A549 (cell line): ENCODE data around the gene SH3RF1. TPM values are rescaled to one million over a fixed set of nuclear protein-coding genes. Genes with fewer than 3 reads are reported as not detected.

Source experiments
- ATAC-seq, 2 experiments: fragments of 200-7000 bp in 1 of 2; fragments of >200 bp in 1 of 2; cut with Nextera tagmentation in 1 of 2; cut with Tn5 transposase in 1 of 2; 3 replicates each; pipeline versions ENCODE4 v1.8.0 to v1.9.1; 2018 to 2020; ENCODE audit warnings: mild to moderate bottlenecking in 1 of 2, moderate library complexity in 1 of 2
- CTCF ChIA-PET: fragments of 300-600 bp; sonication (Branson Sonifier 250); formaldehyde crosslinking; extraction: SDS; loops from one replicate; lab custom pipeline; 2021; ENCODE audit warnings: antibody characterized with exemption, inconsistent platforms; lab: Yijun Ruan, JAX
- POLR2A ChIA-PET: fragments of 350-600 bp; formaldehyde crosslinking; extraction: SDS; loops from one replicate; lab custom pipeline; 2021; ENCODE audit warnings: antibody characterized with exemption, inconsistent platforms; lab: Yijun Ruan, JAX
- DNase-seq, 2 experiments: peaks; one replicate each; pipeline versions ENCODE4 v3.0.0 to v3.0.0-alpha.2; 2011 to 2016; ENCODE audit warnings: low read depth in 1 of 2, low spot score in 1 of 2
- FAIRE-seq: peaks from 2 replicates; lab custom pipeline; 2011; peaks lifted over from hg19 to GRCh38; lab: Jason Lieb, UNC
- H3K27ac ChIP-seq, 2 experiments: fragments of >200 bp; sonication (Bioruptor Twin); formaldehyde crosslinking; 3 replicates each; pipeline ENCODE4 v1.5.1; 2016 to 2017
- H3K4me1 ChIP-seq: fragments of >200 bp; sonication (Bioruptor Twin); formaldehyde crosslinking; 3 replicates; pipeline ENCODE4 v1.6.1; 2016
- H3K4me2 ChIP-seq: fragments of >200 bp; sonication (Bioruptor Twin); formaldehyde crosslinking; 3 replicates; pipeline ENCODE4 v1.6.1; 2016
- H3K4me3 ChIP-seq: fragments of >200 bp; sonication (Bioruptor Twin); formaldehyde crosslinking; 3 replicates; pipeline ENCODE4 v1.5.1; 2016
- H3K9me3 ChIP-seq: fragments of >200 bp; sonication (Bioruptor Twin); formaldehyde crosslinking; 3 replicates; pipeline ENCODE4 v1.6.1; 2016
- BHLHE40 ChIP-seq: IDR thresholded peaks from 2 replicates; pipeline ENCODE4 v1.6.1; 2012; ENCODE audit warnings: low read depth, low read length, inconsistent platforms
- E2F6 ChIP-seq: IDR thresholded peaks from 2 replicates; pipeline ENCODE4 v1.6.1; 2012; ENCODE audit warnings: low read depth, borderline replicate concordance
- EHF ChIP-seq: fragments of 250-450 bp; sonication (Bioruptor Pico); IDR thresholded peaks from 2 replicates; pipeline ENCODE4 v1.5.0; 2020; ENCODE audit warnings: mild to moderate bottlenecking
- FOSL2 ChIP-seq, 2 experiments: fragments of 450-650 bp in 1 of 2; fragments of >200 bp in 1 of 2; sonication (Bioruptor Twin) in 1 of 2; formaldehyde crosslinking; IDR thresholded peaks; 2 replicates each; pipeline versions ENCODE4 v1.5.0 to v1.6.1; 2016 to 2020; ENCODE audit warnings: mild to moderate bottlenecking in 1 of 2, moderate library complexity in 1 of 2
- FOXS1 ChIP-seq: fragments of 250-450 bp; sonication (Bioruptor Pico); IDR thresholded peaks from 2 replicates; pipeline ENCODE4 v1.5.0; 2020; ENCODE audit warnings: mild to moderate bottlenecking, moderate library complexity
- HDAC2 ChIP-seq: fragments of 200-600 bp; sonication (generic); IDR thresholded peaks from 2 replicates; pipeline ENCODE4 v1.6.1; 2016
- HES2 ChIP-seq: fragments of >200 bp; sonication (Bioruptor Twin); formaldehyde crosslinking; IDR thresholded peaks from 2 replicates; pipeline ENCODE4 v1.6.1; 2016
- HOXA7 ChIP-seq: fragments of 250-450 bp; sonication (Bioruptor Pico); IDR thresholded peaks from 2 replicates; pipeline ENCODE4 v1.5.0; 2020; ENCODE audit warnings: mild to moderate bottlenecking, moderate library complexity
- HOXB13 ChIP-seq: fragments of 250-450 bp; sonication (Bioruptor Pico); IDR thresholded peaks from 2 replicates; pipeline ENCODE4 v1.5.0; 2020; ENCODE audit warnings: low read depth, mild to moderate bottlenecking, moderate library complexity
- KDM1A ChIP-seq: fragments of 200-600 bp; sonication (generic); IDR thresholded peaks from 2 replicates; pipeline ENCODE4 v1.6.1; 2016; ENCODE audit warnings: low read depth, mild to moderate bottlenecking
- MAFK ChIP-seq: fragments of 450-650 bp; IDR thresholded peaks from 2 replicates; pipeline ENCODE4 v1.6.1; 2014; ENCODE audit not compliant: partially characterized antibody
- MAX ChIP-seq: IDR thresholded peaks from 2 replicates; pipeline ENCODE4 v1.6.1; 2012
- PBX3 ChIP-seq: IDR thresholded peaks from 2 replicates; pipeline ENCODE4 v1.6.1; 2012
- POLR2AphosphoS2 ChIP-seq: conservative IDR thresholded peaks from 2 replicates; pipeline ENCODE4 v1.6.1; 2012; ENCODE audit warnings: low read length, improper control_type of control experiment, inconsistent platforms
- RARB ChIP-seq: fragments of 250-450 bp; sonication (Bioruptor Pico); IDR thresholded peaks from 2 replicates; pipeline ENCODE4 v1.8.0; 2021; ENCODE audit warnings: mild to moderate bottlenecking, moderate library complexity
- RCOR1 ChIP-seq: fragments of 150-350 bp; IDR thresholded peaks from 2 replicates; pipeline ENCODE4 v1.6.1; 2014; ENCODE audit warnings: antibody characterized with exemption, low read length, low read depth
- TFCP2L1 ChIP-seq: fragments of 250-450 bp; sonication (Bioruptor Pico); IDR thresholded peaks from 2 replicates; pipeline ENCODE4 v1.5.0; 2021; ENCODE audit warnings: mild to moderate bottlenecking
- TP53 ChIP-seq: fragments of 250-450 bp; sonication (Bioruptor Pico); IDR thresholded peaks from 2 replicates; pipeline ENCODE4 v1.5.0; 2021; ENCODE audit warnings: mild to moderate bottlenecking, moderate library complexity
- ZC3H11A ChIP-seq: fragments of 450-650 bp; IDR thresholded peaks from 2 replicates; pipeline ENCODE4 v1.6.1; 2014; ENCODE audit warnings: antibody characterized with exemption, mild to moderate bottlenecking
- ZNF302 ChIP-seq: fragments of 250-450 bp; sonication (Bioruptor Pico); IDR thresholded peaks from 2 replicates; pipeline ENCODE4 v1.9.0; 2021; ENCODE audit warnings: inconsistent platforms, mild to moderate bottlenecking, moderate library complexity
- WGBS: methylation state at CpG from one replicate; pipeline ENCODE4 v1.1.6; 2017; ENCODE audit errors: missing lambda C conversion rate; 5-methylcytosine and 5-hydroxymethylcytosine counted together
- polyA plus RNA-seq, 4 experiments: library from polyadenylated mRNA; depleted of rRNA in 3 of 4; stranded (reverse); fragments of >200 nt; fragmentation: RNase III in 1 of 4; extraction: RNeasy Plus Mini Kit Qiagen cat#74134 plus additional on column Dnase treatment in 1 of 4; gene quantifications; 2 replicates in 3 of 4; 3 replicates in 1 of 4; pipeline ENCODE4 v1.2.3, GENCODE V29; 2011 to 2017

The SH3RF1 gene
- polyA plus RNA-seq, 2 of the 4 experiments (the other 2 are of a cell fraction): 8.0 to 15.1 TPM

GRCh38 chr4:169222761-169223160 is 48.0 kb downstream of the SH3RF1 start:
- FAIRE-seq (no peak), DNase-seq (no peak), ATAC-seq (no peak)
- ChIA-PET POLR2A (no interaction called here), CTCF (no interaction called here)
- peak overlapping the region in 1 of 2 experiments; percentile 30; a peak in 1 of 6 replicates for H3K27ac ChIP-seq
- TF ChIP-seq PBX3 (no peak), RCOR1 (no peak), HES2 (no peak), E2F6 (peak; percentile 38; the same call in 1 of the 2 replicates), MAX (0 out of 2 replicates have a peak, but pooled peaks have one; percentile 15), TFCP2L1 (CRISPR knock-in tag) (no peak), TP53 (no peak)
- no peak overlapping the region for H3K4me3 ChIP-seq
- WGBS: 90% methylated on average over 6 of the region's 6 CpGs
- H3K4me2 ChIP-seq: no peak overlapping the region
- H3K4me1 ChIP-seq: peaks cover 60% of the 10 kb centered on the region
- no peaks in the 10 kb centered on the region for H3K9me3 ChIP-seq

- FAIRE-seq: no peak
- ChIA-PET CTCF (interaction anchor here (0.8 kb wide), 1 partner anchor 297 kb away, joined by 3 read pairs; no protein-coding TSS in a partner anchor), POLR2A (no interaction called here)
- H3K4me2 ChIP-seq: no peak overlapping the region
- 90% methylated on average over 3 of the region's 3 CpGs for WGBS
- DNase-seq: no peak
- no peak for ATAC-seq
- H3K4me1 ChIP-seq: peaks cover 49% of the 10 kb centered on the region
- H3K27ac ChIP-seq: no peak overlapping the region
- H3K4me3 ChIP-seq: no peak overlapping the region
- no peak for TF ChIP-seq PBX3
- no peak for TF ChIP-seq ZNF302
- TF ChIP-seq BHLHE40: no peak
- TF ChIP-seq EHF (CRISPR knock-in tag): no peak
- no peak for TF ChIP-seq HOXB13
- TF ChIP-seq KDM1A: no peak
- H3K9me3 ChIP-seq: no peaks in the 10 kb centered on the region
These were observed 49.1 kb downstream of the SH3RF1 start for GRCh38 chr4:169221662-169222061.

GRCh38 chr4:169220854-169221411 is 49.8 kb downstream of the SH3RF1 start:
- H3K4me2 ChIP-seq: no peak overlapping the region
- H3K27ac ChIP-seq: no peak overlapping the region
- CTCF ChIA-PET: interaction anchor here (0.8 kb wide), 1 partner anchor 296 kb away, joined by 3 read pairs; no protein-coding TSS in a partner anchor
- H3K9me3 ChIP-seq: no peaks in the 10 kb centered on the region
- WGBS: 82% methylated on average over 7 of the region's 7 CpGs
- DNase-seq (no peak), FAIRE-seq (no peak), ATAC-seq (no peak)
- H3K4me1 ChIP-seq: peaks cover 41% of the 10 kb centered on the region
- H3K4me3 ChIP-seq: no peak overlapping the region
- TF ChIP-seq MAFK (peak; percentile 38), KDM1A (no peak)
- TF ChIP-seq, all 56 proteins: peak for 1
- POLR2A ChIA-PET: no interaction called here

- peaks cover 37% of the 10 kb centered on the region for H3K4me1 ChIP-seq
- H3K4me3 ChIP-seq: no peak overlapping the region
- no peak for TF ChIP-seq FOXS1 (CRISPR knock-in tag)
- no peak for TF ChIP-seq MAX
- no peak for TF ChIP-seq POLR2AphosphoS2
- no peak for TF ChIP-seq BHLHE40
- TF ChIP-seq ZC3H11A: no peak
- TF ChIP-seq HOXA7 (CRISPR knock-in tag): no peak
- no peak for TF ChIP-seq RARB
- TF ChIP-seq HDAC2: no peak
- TF ChIP-seq FOSL2 (IDR thresholded peaks at IDR 0.05): no peak
- TF ChIP-seq FOSL2 (CRISPR knock-in tag; IDR thresholded peaks at IDR 0.05): no peak
- ChIA-PET CTCF (no interaction called here), POLR2A (no interaction called here)
- FAIRE-seq (no peak), ATAC-seq (no peak), DNase-seq (no peak)
- H3K4me2 ChIP-seq: peak overlapping the region; percentile 22; the same call in 2 of the 3 replicates
- 92% methylated on average over 3 of the region's 3 CpGs for WGBS
- peak overlapping the region in 1 of 2 experiments; percentile 54; a peak in 2 of 6 replicates for H3K27ac ChIP-seq
- no peaks in the 10 kb centered on the region for H3K9me3 ChIP-seq
These were observed 50.3 kb downstream of the SH3RF1 start for GRCh38 chr4:169220447-169220846.
